GM12875 (cell line): ENCODE measurements around the gene KRR1.

Experiments used
- H3K4me3 ChIP-seq: one replicate; pipeline ENCODE4 v1.5.1; 2011; ENCODE audit warnings: low read depth, low read length, control low read depth
- TF ChIP-seq, protein P1 (sequence below): IDR thresholded peaks from 2 replicates; pipeline ENCODE4 v1.5.1; 2011; ENCODE audit warnings: low read depth, mild to moderate bottlenecking, control low read depth, inconsistent platforms, low read length, moderate library complexity, borderline replicate concordance; ENCODE audit not compliant: insufficient read depth

Gene KRR1

DNA sequence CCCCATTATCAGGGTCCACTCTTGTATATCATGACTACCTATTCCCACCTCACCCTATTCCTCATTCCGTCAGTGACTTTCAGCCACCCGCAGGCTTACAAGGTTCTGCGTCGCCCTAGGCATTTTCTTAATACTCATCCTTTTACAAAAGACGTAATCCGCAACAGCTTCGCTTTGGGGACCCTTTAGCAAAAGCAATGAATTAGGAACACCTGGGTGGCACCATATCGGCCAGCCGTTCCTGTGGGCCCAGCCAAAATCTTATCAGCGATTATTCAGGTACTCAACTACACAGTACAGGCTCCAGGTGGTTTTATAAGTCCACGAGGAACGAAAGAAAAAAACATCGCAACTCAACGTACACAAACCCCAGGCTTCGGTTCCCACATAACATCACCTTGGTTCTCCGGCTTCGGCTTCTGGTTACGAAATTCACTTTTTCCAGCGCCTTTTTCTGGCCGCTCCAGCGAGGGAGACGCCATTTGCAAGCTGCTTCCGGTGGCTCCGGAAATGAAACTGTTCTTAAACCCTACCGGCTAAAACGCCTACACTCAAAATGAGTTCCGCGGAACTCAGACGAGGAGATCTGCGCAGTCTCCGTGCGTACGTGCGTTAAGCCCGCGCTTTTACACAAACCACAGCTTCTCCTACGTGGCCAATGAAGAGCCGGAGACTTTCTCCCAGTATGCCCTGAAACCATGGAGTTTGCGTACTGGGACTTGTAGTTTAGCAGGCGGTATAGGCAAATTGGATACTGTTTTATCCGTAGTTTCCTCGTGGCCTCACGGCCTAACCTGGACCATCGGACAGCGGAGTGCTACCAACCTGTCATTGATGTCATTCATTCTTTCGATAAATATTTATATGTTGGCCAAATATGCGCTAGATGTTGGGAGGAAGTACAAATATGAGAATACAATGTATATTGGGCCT lies at the start of gene KRR1:
KRR1 (minus strand) TSS at position 494 of the 933 bp plus-strand sequence; CDS start at position 482, 12 bp downstream.
- TF ChIP-seq, protein P1, sequence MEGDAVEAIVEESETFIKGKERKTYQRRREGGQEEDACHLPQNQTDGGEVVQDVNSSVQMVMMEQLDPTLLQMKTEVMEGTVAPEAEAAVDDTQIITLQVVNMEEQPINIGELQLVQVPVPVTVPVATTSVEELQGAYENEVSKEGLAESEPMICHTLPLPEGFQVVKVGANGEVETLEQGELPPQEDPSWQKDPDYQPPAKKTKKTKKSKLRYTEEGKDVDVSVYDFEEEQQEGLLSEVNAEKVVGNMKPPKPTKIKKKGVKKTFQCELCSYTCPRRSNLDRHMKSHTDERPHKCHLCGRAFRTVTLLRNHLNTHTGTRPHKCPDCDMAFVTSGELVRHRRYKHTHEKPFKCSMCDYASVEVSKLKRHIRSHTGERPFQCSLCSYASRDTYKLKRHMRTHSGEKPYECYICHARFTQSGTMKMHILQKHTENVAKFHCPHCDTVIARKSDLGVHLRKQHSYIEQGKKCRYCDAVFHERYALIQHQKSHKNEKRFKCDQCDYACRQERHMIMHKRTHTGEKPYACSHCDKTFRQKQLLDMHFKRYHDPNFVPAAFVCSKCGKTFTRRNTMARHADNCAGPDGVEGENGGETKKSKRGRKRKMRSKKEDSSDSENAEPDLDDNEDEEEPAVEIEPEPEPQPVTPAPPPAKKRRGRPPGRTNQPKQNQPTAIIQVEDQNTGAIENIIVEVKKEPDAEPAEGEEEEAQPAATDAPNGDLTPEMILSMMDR: no peak
- peak within 1 kb of the TSS; percentile 59 for H3K4me3 ChIP-seq

DNA sequence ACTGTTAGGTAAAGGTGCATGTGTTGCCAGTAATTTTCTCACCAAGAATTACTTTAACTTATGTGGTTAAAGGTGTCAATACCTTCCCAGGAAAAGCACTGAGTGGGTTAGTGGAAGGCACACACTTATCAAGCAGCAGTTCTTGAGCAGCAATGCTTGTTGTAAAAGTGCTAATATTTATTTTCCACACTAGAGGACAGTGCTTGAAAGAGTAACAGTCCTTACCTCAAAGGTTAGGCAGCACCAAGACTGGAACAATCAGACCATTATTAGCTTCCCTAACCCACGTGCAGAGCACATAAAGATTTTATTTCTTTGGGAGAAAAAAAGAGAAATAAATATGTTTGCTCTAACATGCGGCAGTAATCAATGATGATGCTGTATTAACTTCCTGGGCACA lies 48.8 kb upstream of the KRR1 start:
- TF ChIP-seq, protein P1: peak; percentile 21; the same call in 1 of the 2 replicates
- no peak overlapping the region for H3K4me3 ChIP-seq

DNA sequence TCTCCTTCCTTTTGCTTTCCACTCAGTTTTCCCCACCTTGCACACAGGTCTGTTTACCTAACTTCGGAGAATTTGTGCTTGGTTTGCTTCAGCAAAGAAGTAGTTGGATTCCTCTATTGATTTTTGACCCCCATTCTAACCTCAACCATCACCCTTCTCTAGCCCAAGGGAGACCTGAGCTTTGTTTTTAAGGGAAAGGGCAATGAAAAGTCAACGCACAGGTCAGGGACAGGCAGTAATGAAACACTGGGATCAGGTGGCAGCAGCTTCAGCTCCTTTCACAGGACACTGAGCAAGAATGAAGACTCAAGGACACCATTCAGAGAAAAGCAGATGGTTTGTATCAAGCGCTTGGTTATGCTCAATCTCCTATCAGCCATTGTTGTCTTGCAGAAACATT lies 46.9 kb upstream of the KRR1 start:
- H3K4me3 ChIP-seq: no peak overlapping the region
- TF ChIP-seq, protein P1: no peak

DNA sequence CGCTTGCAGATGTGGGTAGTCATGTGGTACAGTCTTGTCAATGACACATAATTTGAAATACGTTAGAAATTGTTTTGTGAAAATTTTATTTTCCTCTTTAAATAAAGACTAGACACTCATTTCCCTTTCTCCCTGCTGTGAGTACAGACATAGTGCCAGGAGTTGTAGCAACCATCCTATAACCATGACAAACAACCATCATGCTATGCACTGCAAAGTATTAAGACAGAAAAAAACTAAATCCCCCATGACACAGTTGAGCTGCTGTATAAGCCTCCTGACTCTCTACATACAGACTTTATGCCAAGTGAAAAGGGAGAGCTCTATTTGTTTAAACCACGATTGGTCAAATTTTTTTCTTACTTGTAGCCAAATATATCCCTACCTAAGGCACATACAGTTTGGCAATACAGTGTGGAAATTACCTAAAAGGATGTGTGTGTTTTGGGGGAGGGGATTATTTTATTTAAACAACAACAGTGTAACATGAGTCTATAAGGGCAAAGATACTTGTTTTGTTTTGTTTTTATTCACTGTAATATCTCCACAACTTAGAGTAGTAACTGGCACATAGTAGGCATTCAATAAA lies 45.0 kb upstream of the KRR1 start:
- no peak overlapping the region for H3K4me3 ChIP-seq
- TF ChIP-seq, protein P1: no peak

DNA sequence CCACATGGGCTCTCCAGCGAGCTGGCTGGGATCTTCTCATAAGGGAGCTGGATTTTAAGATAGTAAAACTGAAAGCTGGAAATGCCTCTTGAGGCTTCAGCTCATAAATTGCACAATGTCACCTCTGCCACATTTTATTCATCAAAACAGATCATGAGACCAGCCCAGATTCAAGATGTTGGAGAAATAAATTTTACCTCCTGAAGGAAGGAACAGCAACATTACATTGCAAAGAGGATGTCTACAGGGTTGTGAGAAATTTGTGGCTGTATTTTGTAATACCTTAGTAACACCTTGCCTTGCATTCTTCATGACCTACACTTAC lies 43.1 kb upstream of the KRR1 start:
- TF ChIP-seq, protein P1: no peak
- H3K4me3 ChIP-seq: no peak overlapping the region

DNA sequence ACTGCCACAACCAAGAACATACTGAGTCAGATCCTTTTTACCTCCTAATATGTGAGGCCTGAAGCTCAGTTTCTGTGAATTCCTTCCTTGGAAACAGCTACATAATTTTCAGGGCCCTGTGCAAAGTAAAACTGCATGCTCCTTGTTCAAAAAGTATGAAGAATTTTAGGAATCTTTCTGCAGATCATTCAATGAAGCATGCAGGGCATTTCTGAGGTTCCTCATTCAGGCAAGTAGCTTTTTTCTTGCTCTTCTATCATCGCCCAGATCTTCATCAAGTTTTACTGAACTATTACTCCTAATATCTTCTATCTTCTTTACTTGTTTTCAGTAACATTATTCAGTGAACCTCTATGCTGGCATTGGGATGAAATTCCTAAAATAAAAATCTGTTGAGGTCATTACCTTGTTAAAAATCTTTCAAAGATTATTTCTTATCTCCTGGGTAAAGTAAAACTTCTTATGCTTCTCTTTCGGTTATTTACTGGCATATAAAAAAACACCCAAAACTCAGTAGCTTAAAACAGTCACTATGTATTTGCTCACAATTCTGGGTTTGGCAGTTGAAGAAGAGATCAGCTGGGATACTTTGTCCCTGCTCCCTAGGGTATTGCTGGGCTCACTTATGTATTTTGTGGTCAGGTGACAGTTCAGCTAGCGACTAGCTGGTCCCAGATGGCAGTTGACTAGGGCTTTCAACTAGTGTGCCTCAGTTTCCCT lies 42.6 kb upstream of the KRR1 start:
- H3K4me3 ChIP-seq: no peak overlapping the region
- TF ChIP-seq, protein P1: no peak

DNA sequence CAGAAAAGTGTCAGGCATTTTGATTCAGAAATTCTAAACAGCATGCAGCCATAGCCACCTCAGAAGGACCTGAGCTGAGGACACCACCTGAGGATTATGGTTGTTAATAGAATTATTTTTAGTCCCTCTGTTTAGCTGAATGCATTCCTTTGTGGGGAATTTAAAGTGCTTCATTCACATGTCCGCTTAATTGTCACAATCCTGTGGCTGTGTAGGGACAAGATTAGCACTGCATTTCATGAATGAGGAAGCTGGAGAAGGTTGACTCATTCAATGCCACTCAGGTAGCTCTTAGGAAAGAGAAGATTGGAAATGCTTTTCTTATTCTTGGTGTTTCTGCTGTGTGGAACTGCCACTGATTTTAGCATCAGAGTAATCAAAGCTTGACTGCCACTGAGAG lies 42.0 kb upstream of the KRR1 start:
- H3K4me3 ChIP-seq: no peak overlapping the region
- TF ChIP-seq, protein P1: no peak
